ENCODE measurements around the gene ZC3H12D.
"Not testable (repeated sequence)": the region's sequence is repeated elsewhere in the genome, so short reads cannot be mapped to it uniquely, and the experiment has no call there.

ZC3H12D gene

DNA sequence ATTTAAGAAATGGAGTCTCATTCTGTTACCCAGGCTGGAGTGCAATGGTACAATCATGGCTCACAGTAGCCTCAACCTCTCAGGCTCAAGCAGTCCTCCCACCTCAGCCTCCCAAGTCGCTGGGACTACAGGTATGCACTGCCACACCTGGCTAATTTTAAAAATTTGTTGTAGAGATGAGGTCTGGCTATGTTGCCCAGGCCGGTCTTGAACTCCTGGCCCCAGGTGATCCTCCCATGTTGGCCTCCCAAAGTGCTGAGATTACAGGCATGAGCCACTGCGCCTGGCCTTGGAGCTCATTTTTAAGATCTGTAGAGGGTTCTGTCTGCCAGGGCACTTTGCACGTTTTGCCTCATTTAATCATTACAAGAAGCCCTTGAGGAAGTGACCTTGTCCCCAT, 17.5 kb downstream of the ZC3H12D start:
- no peak for DNase-seq (ENCODE audit: low read depth)
- TF ChIP-seq, protein P1, sequence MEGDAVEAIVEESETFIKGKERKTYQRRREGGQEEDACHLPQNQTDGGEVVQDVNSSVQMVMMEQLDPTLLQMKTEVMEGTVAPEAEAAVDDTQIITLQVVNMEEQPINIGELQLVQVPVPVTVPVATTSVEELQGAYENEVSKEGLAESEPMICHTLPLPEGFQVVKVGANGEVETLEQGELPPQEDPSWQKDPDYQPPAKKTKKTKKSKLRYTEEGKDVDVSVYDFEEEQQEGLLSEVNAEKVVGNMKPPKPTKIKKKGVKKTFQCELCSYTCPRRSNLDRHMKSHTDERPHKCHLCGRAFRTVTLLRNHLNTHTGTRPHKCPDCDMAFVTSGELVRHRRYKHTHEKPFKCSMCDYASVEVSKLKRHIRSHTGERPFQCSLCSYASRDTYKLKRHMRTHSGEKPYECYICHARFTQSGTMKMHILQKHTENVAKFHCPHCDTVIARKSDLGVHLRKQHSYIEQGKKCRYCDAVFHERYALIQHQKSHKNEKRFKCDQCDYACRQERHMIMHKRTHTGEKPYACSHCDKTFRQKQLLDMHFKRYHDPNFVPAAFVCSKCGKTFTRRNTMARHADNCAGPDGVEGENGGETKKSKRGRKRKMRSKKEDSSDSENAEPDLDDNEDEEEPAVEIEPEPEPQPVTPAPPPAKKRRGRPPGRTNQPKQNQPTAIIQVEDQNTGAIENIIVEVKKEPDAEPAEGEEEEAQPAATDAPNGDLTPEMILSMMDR (IDR thresholded peaks at IDR 0.05; ENCODE audit: control insufficient read depth, extremely low read depth, insufficient read depth): no peak
- H3K4me3 ChIP-seq (ENCODE audit: low read depth, low read length): no peak overlapping the region

- no peak overlapping the region for H3K4me3 ChIP-seq (ENCODE audit: low read depth, low read length)
- DNase-seq (ENCODE audit: low read depth): no peak
- TF ChIP-seq, protein P1 (IDR thresholded peaks at IDR 0.05; ENCODE audit: control insufficient read depth, extremely low read depth, insufficient read depth): no peak
These were observed 20.4 kb downstream of the ZC3H12D start for GRCh38 chr6:149464411-149464810.

GRCh38 chr6:149463781-149464180, 21.0 kb downstream of the ZC3H12D start:
- DNase-seq (ENCODE audit: low read depth): no peak
- TF ChIP-seq, protein P1 (IDR thresholded peaks at IDR 0.05; ENCODE audit: control insufficient read depth, extremely low read depth, insufficient read depth): no peak
- no peak overlapping the region for H3K4me3 ChIP-seq (ENCODE audit: low read depth, low read length)

DNA sequence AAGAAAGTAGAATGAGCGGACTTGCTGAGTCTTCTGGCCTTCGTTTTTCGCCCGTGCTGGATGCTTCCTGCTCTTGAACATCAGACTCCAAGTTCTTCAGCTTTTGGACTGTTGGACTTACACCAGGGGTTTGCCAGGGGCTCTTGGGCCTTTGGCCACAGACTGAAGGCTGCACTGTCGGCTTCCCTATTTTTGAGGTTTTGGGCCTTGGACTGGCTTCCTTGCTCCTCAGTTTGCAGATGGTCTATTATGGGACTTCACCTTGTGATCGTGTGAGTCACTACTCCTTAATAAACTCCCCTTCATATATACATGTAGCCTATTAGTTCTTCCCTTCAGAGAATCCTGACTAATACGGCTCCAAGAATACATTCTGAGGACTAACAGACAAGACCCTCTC, 22.1 kb downstream of the ZC3H12D start:
- not testable (repeated sequence) for H3K4me3 ChIP-seq (ENCODE audit: low read depth, low read length); DNase-seq (ENCODE audit: low read depth)

- DNase-seq (ENCODE audit: low read depth): peak; percentile 33
- TF ChIP-seq, protein P1 (IDR thresholded peaks at IDR 0.05; ENCODE audit: control insufficient read depth, extremely low read depth, insufficient read depth): no peak
- no peak overlapping the region for H3K4me3 ChIP-seq (ENCODE audit: low read depth, low read length)
These were observed 23.1 kb downstream of the ZC3H12D start for GRCh38 chr6:149461670-149462069.

DNA sequence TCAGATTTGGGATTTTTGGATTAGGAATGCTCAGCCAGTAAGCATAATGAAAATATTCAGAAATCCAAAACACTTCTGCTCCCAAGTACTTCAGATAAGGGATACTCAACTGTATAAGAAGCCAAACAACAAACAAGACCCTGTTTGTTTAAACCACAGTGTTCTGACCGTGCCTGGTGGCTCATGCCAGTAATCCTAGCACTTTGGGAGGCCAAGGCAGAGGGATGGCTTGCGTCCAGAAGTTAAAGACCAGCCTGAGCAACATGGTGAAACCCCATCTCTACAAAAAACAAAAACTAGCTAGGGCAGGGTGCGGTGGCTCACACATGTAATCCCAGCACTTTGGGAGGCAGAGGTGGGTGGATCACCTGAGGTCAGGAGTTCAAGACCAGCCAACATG, 24.6 kb downstream of the ZC3H12D start:
- H3K4me3 ChIP-seq (ENCODE audit: low read depth, low read length); DNase-seq (ENCODE audit: low read depth): not testable (repeated sequence)

GRCh38 chr6:149459761-149460160, 25.1 kb downstream of the ZC3H12D start:
- TF ChIP-seq, protein P1 (IDR thresholded peaks at IDR 0.05; ENCODE audit: control insufficient read depth, extremely low read depth, insufficient read depth): no peak
- DNase-seq (ENCODE audit: low read depth): no peak
- H3K4me3 ChIP-seq (ENCODE audit: low read depth, low read length): no peak overlapping the region

DNA sequence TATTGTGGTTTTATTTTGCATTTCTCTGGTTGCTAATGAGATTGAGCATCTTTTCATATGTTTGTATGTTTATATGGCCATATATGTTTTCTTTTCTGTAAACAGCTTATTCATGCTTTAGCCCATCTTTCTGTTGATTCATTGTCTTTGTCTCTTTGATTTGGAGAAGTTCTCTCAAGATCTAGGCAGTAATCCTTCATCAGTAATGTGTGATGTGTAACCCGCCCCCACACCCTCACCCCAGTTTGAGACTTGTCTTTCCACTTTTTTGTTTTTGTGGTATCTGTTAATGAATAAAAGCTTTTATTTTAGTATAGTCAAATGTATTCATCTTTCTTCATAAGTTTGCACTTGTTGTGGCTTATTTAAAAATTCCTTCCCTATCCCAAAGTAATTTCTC, 26.0 kb downstream of the ZC3H12D start:
- TF ChIP-seq, protein P1 (IDR thresholded peaks at IDR 0.05; ENCODE audit: control insufficient read depth, extremely low read depth, insufficient read depth): no peak
- no peak for DNase-seq (ENCODE audit: low read depth)
- no peak overlapping the region for H3K4me3 ChIP-seq (ENCODE audit: low read depth, low read length)

Data from LNCaP clone FGC (cell line).